Measurements from ENCODE around the gene EDIL3. TPM values are rescaled to one million over a fixed set of nuclear protein-coding genes. Genes with fewer than 3 reads are reported as not detected.

Gene EDIL3
- total and polyA plus RNA-seq, 2 of the 8 experiments (the other 6 are each of a cell fraction or from before 2014, with no cell fraction given): 14.7 to 47.2 TPM

- no peaks in the 10 kb centered on the region for H4K20me1 ChIP-seq (replicated peaks in 1 of 2; ENCODE audit: control insufficient read depth in 1 of 2, insufficient read depth in 2 of 2, low read length in 2 of 2)
- no peak overlapping the region for H2BK15ac ChIP-seq (ENCODE audit: low read length)
- FAIRE-seq (no peak), DNase-seq (ENCODE audit: low read depth in 1 of 2, low spot score in 2 of 2) (no peak)
- no peaks in the 10 kb centered on the region for H3K79me1 ChIP-seq (ENCODE audit: low read depth, low read length)
- no peak overlapping the region for H3K4me2 ChIP-seq (ENCODE audit: insufficient read depth in 1 of 2, low read depth in 2 of 2, low read length in 2 of 2)
- H3K14ac ChIP-seq (ENCODE audit: insufficient read length): no peak overlapping the region
- H3K36me3 ChIP-seq (ENCODE audit: control insufficient read depth in 2 of 4, insufficient read depth in 4 of 4, low read length in 3 of 4): no peaks in the 10 kb centered on the region
- POLR2A ChIA-PET (ENCODE audit: partially characterized antibody): no interaction called here
- H3K23ac ChIP-seq (ENCODE audit: insufficient read length): no peak overlapping the region
- CTCF ChIA-PET (ENCODE audit: partially characterized antibody): no interaction called here
- no peak overlapping the region for H2BK5ac ChIP-seq (ENCODE audit: low read depth, low read length)
- H4K8ac ChIP-seq (ENCODE audit: extremely low read depth, insufficient read depth, low read length): no peak overlapping the region
- no peak overlapping the region for H2AK5ac ChIP-seq (ENCODE audit: low read depth, low read length)
- no peak overlapping the region for H3K27ac ChIP-seq (ENCODE audit: low read depth, low read length)
- no peaks in the 10 kb centered on the region; a peak in 2 of 4 replicates for H3K79me2 ChIP-seq (ENCODE audit: control insufficient read depth in 1 of 2, insufficient read depth in 2 of 2, low read length in 2 of 2)
- H3K4me3 ChIP-seq (ENCODE audit: extremely low read depth in 1 of 4, insufficient read depth in 2 of 4, low read depth in 3 of 4, low read length in 4 of 4): no peak overlapping the region
- H2AFZ ChIP-seq (ENCODE audit: low read length): no peak overlapping the region
- H3K27me3 ChIP-seq (replicated peaks in 1 of 4; ENCODE audit: control insufficient read depth in 3 of 4, extremely low read depth in 1 of 4, insufficient read depth in 3 of 4, low read length in 3 of 4): no peaks in the 10 kb centered on the region
- TF ChIP-seq EZH2 (IDR thresholded peaks at IDR 0.05; ENCODE audit: low read depth, low read length, severe bottlenecking) (no peak), RFX5 (IDR thresholded peaks at IDR 0.05; ENCODE audit: borderline replicate concordance, low read depth, low read length) (no peak), RBBP5 (IDR thresholded peaks at IDR 0.05; ENCODE audit: borderline replicate concordance, low read depth, low read length) (no peak), SRF (IDR thresholded peaks at IDR 0.05; ENCODE audit: low read depth, low read length) (no peak), ATF2 (IDR thresholded peaks at IDR 0.05; ENCODE audit: low read length) (no peak), GABPA (IDR thresholded peaks at IDR 0.05; ENCODE audit: borderline replicate concordance, insufficient read depth, low read length) (no peak), SAP30 (IDR thresholded peaks at IDR 0.05; ENCODE audit: insufficient read depth, insufficient replicate concordance, low read length) (no peak)
- H2BK20ac ChIP-seq (ENCODE audit: low read length): no peak overlapping the region
- H3K9ac ChIP-seq (replicated peaks in 1 of 4; ENCODE audit: extremely low read depth in 1 of 4, low read depth in 3 of 4, low read length in 3 of 4): no peak overlapping the region
- no peaks in the 10 kb centered on the region for H3K4me1 ChIP-seq (replicated peaks in 1 of 4; ENCODE audit: control insufficient read depth in 3 of 4, insufficient read depth in 4 of 4, low read length in 3 of 4)
- no peak overlapping the region for H2BK12ac ChIP-seq (ENCODE audit: low read depth, low read length)
- 91% methylated on average over 1 of the region's 1 CpG; no CpG with 5 or more reads in 1 of the 2 experiments for WGBS, 2 experiments (ENCODE audit: extremely low coverage in 1 of 2, insufficient coverage in 1 of 2, insufficient read length in 1 of 2, insufficient replicate concordance in 2 of 2, low coverage in 1 of 2, low lambda C conversion rate in 2 of 2, missing lambda C conversion rate in 1 of 2)
- H3K56ac ChIP-seq (replicated peaks; ENCODE audit: insufficient read length, low read depth, low read length): no peak overlapping the region
- no peak overlapping the region for H4K5ac ChIP-seq (ENCODE audit: insufficient read length, low read depth, low read length)
- H3K9me3 ChIP-seq (ENCODE audit: insufficient read depth in 2 of 2, low read depth in 1 of 2, low read length in 1 of 2): no peaks in the 10 kb centered on the region
- H3K23me2 ChIP-seq (ENCODE audit: low read depth, low read length): no peaks in the 10 kb centered on the region
- H3K4ac ChIP-seq (replicated peaks; ENCODE audit: insufficient read length, low read depth, low read length): no peak overlapping the region
- H4K91ac ChIP-seq (replicated peaks; ENCODE audit: insufficient read length, low read length): no peak overlapping the region
- no peak overlapping the region for H2BK120ac ChIP-seq (replicated peaks; ENCODE audit: low read depth, low read length)
- no peak overlapping the region for H3K18ac ChIP-seq (ENCODE audit: extremely low read depth, low read length)
Measured at GRCh38 chr5:84299959-84300358, 84.7 kb downstream of the EDIL3 start.

Data from H1 (cell line).